ENCODE measurements around the gene AKR7A2. TPM values are rescaled to one million over a fixed set of nuclear protein-coding genes. Genes with fewer than 3 reads are reported as not detected.

Gene AKR7A2
- total RNA-seq, 1 donor from 2014 or later = 24.2 TPM

DNA sequence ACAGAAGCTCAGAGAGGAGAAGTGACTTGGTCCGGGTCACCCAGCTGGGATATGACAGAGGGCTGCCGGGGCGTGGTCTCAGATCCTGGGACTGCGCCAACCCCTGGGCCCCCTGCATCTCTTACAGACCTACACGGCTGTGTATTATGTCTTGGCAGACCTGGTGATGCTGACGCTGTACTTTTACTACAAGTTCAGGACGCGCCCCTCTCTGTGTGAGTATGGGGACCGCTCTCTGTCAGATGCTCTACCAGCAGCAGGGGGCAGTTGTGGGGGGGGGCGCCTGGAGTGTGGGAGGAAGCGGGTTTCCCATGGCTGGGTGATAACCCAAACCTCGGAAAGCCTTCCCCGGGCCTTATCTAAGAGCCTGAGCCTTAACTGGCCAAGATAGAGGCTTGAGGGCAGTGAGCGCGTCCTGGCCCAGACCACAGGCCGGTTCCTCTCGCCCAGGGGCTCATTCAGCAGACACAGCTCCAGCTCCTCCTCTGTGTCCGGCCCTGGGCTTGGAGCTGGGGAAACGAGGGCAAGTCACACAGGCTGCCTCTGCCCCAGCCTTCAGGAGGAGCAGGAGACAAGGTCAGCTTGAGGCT, 13.5 kb upstream of the AKR7A2 start:
- no peak for DNase-seq

DNA sequence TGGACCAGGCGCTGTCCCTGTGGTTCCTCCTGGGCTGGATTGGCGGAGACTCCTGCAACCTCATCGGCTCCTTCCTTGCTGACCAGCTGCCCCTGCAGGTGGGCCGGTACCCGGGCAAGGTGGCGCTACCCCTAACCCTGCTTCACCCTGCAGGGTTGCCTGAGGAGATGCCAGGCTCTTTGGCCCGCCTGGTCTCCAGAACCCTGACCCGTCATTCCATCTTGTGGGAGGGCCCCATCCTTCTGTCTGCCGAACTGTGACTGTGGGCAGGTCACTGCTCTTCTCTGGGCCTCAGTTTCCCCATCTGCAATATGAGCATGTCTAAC, 12.7 kb upstream of the AKR7A2 start:
- no peak for DNase-seq

DNA sequence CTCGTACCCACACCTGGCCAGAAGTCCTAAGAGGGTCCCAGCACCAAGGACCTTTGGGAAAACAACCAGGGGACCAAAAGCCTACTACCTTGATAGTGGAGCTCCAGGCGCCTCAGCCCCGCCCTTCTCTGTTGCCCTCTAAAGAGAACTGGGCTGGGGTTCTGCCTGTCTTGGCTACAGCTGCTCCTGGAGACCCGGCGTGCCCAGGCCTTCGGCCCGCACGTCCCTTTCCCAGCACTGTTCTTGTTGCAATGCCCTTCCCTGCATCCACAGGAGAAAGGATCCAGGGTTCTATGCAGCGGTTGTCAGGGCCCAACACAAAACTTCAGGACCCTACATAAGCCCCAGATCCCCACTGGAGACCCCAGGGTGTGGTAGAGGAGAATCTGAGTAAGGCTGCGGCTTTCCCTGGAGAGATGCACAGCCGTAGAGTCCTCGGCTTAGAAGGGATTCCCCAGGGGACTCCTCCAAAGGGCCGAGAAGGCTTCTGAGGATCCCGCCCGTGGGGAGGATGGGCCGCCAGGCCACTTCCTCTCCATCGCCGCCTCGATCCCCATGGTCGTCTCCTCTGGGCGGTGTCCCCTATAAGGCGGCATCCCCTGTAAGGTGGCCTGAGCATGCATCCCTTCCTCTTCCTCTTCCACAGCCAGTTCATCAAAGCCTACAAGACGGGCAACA, 12.2 kb upstream of the AKR7A2 start:
- DNase-seq = no peak

DNA sequence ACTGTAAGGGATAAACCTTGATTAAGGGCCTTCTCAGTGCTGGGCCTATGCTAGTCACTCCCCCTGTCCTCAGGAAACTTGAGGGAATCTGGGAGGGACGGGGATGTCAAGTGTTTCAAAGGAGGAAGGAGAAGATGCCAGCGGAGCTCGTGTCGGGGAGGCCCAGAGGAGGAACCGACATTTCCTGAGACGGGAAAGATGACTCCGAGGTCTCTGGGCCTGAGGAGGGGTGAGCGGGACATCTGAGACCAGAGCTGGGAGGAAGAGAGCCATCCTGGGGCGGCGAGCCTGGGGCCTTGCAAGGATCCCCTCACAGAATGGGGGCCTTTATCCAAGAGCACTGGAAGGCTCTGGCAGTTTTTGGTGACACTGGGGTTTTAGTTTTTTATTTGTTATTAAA, 10.5 kb upstream of the AKR7A2 start:
- no peak for DNase-seq

DNA sequence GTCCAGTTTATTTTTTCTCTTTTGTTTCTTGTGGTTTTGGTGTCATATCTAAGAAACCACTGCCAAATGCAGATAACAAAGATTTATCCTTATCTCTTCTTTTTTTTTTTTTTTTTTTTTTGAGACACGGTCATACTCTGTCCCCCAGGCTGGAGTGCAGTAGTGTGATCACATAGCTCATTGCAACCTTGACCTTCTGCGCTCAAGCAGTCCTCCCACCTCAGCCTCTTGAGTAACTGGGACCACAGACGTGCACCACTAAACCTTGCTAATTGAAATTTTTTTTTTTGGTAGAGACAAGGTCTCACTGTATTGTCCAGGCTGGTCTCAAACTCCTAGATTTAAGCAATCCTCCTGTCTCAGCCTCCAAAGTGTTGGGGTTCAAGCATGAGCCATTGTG, 9.1 kb upstream of the AKR7A2 start:
- DNase-seq = no peak

DNA sequence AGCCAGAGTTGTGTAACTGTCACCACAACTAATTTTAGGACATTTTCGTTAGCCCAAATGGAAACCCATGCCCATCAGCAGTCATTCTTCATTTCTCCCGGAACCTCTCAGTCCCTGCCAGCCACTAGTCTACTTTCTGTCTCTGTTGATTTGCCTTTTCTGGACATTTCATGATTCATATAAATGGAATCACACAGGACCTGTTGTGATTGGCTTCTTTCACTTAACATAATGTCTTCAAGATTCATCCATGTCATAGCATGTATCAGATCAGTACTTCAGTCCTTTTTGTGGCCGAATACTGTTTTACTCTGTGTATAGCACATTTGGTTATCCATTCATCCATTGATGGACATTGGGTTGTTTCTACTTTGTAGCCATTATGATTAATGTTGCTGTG, 7.3 kb upstream of the AKR7A2 start:
- DNase-seq = no peak

DNA sequence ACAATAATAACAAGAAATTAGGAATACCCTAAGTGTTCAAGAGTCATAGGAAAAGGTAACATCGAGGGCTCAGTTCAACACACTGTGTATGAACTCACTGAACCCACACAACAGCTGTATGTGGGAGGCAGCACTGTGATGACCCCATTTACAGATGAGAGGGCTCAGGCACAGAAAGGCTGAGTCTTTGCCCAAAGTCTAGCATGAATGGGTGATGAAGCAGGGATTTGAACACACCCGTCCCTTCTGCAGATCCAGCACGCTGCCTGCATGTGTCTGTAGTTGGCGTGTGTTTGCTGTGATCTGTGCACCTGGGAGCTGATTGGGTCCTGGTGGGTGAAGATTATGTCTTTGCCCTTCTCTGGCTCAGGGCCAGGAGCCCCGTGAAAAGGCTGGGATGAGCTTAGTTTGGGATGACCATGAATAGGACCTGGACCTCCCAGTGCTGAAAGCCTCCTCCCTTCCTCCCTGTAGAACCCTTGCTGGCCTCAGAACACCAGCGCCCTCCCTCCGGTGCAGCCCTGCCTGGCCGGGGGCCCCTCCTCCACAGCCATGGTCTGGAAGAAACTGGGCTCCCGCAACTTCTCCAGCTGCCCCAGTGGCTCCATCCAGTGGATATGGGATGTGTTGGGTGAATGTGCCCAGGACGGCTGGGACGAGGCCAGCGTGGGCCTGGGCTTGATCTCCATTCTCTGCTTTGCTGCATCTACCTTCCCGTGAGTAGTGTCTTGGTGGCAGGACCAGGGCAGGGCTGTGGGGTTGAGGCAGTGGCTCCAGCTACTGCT, 5.4 kb upstream of the AKR7A2 start:
- no peak for DNase-seq

DNA sequence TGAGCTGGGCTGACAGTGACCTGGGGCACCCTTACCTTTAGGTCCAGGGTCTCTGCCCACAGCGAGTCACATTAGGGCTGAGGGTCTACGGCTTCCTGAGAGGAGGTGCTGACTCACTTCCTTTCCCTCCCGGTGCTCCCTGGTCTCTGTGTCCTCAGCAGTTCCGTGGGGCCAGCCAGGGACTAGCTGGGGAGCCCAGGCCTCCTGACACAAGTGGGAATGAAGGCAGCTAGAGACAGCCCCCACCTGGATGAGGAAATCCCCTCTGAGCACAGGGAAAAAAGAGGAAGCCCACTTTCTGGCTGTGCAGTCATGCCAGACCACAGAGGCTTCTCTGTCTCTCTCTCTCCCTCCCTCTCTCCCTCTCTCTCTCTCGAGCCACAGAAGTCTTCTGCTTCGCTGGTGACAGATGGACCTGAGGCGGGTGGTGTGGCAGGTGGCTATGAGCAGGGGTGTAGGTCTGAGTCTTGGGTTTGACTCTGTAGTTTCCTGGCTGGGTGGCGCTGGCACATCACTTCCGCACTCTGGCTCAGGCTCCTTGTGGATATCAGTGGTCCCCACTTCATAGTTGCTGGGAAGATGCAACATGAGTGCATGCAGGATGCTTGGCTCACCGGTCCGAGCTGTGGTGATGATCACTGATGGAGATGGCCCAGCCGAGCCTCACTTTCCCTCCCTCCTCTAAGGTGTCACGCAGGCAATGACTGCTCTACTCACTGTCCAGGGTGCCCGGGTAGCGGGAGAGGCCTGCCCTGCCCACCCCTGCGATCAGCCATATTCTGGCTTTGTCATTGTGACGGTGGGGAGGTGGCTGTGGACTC, 3.6 kb upstream of the AKR7A2 start:
- no peak for DNase-seq

DNA sequence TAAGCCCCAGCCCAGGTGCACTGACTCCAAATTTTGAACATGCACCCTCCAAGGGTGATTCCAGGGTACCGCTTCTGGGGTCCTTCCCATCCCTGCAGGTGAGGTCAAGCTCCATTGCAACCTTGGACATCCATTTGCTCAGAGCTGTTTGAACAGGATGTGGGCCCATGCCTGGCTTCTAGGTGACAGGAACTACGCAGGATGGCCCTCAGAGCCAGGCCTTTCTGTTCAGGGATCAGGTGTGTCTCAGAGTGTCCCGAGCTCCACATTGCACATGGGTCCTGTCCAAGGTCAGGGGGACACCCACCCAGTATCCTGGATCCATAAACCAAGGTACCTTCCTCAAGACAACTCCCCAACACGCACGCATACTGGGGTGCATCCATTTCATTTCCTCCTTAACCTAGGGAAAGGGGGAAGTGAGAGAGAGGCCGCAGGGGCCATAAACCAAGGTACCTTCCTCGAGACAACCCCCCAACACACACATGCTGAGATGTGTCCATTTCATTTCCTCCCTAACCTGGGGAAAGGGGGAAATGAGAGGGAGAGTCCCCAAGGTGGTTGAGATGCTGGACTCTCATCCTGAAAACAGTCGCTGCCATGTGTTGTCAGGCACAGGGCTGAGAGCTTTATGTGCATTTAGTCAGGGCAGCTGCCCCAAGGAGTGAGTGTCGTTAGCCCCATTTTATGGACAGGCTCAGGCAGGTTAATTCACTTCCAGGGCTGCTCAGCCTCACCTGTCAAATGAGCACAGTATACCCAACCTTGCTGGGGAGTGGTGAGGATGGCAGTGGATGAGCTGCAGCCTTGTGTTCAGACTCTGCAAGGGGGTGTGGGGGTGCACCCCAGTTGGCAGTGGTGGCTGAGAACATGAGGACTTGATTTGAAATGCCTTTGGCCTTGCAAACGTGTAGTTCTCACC, 2.3 kb upstream of the AKR7A2 start:
- DNase-seq = no peak

DNA sequence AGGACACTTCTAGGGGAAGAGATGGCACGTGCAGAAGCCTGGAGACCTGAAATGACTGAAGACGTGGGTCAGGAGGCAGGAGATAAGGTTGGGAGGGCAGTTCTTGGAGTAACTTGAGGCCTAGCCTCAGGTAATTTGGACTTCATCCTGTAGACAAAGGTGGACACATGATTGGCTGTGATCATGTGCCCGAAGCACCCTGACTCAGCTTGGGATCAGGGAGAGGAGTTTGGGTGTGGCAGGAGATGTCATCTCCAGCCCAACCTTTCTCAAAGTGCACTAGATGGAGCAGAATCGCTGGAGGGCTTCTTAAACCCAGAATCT, 1.7 kb upstream of the AKR7A2 start:
- DNase-seq = no peak

DNA sequence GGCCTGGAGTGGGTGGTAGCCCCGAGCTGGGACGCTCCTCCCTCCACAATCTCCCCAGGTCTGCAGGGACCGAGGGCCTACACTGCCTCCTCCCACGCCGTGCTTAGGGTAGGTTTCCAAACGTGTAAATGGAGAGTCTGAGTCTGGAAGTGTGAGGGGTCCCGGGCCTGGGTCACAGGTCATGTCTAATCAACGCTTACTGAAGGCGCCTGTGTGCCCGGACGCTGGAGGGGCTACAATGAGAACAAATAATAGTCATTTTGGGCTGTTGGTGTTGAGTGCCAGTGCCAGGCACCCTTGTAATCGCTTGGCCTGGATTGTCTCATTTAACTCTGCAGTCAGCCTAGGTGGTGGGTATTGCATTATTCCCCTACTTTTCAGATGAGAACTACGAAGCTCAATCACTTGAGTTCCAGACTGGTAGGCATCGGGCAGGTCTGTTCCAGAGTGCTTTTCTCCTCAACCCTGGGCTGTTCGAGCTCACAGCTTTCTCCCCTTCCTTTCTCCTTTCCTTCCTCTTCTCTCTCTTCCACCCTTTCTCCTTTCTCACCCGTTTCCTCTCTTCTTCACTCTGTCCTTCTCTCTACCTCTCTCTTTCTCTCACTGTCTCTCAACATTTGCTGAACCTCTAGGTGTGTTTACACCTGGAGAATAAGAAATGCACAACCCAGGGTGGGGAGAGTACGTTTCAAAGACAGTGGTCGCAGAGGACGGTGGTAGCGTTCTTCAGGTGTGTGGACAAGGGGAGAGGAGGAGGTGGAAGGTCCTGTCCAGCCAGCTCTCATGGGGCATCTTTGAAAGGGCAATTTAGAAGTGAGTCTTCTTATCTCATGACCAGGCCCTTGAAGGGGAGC, 1.1 kb upstream of the AKR7A2 start:
- DNase-seq = no peak

DNA sequence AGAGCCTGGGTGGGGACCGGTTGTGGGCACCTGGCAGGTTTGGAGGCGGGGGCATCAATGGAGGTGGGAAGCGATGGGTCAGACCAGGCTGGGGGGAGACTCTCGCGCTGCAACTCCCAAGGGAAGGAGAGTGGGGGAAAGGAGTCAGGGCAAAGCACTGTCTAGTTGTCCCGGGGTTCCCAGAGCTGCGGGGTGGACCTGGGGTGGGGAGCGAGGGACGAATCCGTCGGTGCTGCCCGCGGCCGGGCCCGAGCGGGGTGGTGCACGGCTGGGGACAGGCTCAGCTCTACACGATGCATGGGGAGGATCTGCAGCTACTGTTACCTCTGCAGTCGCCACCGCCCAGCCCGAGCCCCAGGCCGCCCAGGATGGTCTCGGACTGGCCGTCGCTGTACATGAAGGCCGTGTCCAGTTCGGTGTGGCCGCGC, 427 bp downstream of the AKR7A2 start:
- no peak for DNase-seq

DNA sequence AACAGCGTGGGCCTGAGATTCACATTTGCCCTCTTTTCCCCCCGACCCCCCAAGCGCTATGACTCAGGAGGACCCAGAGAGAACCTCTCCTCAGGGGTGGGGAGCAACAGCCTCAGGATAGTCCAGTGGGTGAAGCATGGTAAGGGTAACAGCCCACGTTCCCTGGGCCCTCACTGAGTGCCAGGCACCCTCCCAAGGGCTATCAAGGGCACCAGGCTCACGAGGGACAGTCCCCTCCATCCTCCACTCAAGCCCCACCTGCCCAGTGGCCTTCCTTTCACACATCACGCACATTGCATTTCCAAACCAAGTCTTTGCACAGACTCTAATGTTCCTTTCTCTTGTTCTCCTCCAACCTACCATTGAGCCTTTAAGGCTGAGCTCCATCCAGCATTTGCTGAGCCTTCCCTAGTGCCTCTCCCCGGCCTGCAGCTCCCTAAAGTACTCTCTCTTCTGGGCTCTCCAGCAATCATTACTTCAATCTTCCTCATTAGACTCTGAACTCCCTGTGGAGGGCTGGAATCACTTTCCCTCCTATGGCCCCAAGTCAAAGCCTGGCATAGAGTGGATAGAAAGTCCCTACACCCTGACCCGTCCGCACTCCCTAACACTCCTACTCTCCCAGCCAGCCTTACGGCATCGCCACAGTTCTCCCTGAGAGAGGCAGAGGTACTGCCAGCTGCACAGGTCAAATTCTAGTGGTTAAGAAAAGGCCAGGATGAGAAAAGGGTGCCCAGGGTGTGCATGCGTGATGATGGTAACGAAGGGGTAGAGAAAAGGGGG, 1.0 kb downstream of the AKR7A2 start:
- DNase-seq = no peak

DNA sequence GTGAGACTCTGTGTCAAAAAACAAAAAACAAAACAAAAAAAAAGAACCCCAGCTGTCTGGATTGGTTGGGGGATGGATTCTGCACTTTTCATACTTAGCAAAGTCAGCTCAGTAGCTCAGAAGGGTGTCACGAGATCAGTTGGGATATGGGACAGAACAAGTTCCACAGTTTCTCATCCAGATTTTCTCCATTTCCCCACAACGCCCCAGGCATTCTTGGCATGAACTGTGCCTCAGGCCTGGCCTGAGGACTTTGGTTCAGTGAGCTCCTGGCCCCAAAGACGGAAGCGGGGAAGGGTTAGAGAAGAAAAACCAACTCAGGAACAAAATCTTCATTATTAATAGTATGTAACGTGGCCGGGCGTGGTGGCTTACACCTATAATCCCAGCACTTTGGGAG, 1.9 kb downstream of the AKR7A2 start:
- DNase-seq = no peak

DNA sequence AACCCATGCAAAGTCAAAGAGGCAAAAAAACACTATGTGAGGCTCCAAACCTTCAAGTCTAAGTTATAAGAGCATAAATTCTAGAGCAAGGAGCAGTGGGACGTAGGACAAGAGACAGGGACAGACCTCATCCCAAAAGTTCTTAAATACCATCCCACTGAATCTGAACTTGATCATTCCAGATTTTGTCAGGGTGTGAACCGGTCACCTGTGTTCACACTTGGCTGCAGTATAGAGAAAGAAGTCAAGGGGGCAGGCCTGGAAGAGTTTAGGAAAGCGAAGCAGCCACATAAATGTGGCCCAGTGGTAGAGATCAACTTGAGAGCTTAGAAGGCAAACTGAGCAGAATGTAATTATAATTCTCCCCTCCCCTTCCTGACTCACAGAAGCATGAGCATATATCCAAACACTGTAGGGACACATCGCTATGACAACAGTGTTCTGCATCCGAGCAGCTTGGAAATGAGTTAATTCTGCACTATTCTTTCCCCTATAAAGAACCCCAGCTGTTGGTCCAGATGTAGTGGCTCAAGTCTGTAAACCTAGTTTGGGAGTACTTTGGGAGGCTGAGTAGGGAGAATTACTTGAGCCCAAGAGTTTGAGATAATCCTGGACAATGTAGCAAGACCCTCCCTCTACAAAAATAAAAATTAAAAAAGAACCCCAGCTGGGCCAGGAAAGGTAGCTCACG, 2.7 kb downstream of the AKR7A2 start:
- no peak for DNase-seq

DNA sequence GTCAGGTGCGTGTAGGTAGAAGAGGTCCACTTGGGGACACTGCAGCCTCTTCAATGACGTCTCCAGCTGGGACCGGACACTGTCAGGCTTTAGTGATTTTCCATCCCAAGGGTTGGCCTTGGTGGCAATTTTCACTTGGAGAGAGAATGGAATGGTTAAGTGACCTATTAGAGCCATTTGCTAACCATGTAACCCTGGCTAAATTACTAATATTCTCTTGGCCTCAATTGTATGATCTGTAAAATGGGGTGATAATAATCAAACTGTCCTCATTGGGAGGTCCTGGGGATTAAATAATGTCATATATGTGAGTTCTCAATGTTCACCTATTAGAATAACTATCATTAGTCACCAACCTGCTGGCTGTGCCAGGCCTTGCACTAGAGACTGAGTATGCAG, 3.4 kb downstream of the AKR7A2 start:
- DNase-seq = no peak

DNA sequence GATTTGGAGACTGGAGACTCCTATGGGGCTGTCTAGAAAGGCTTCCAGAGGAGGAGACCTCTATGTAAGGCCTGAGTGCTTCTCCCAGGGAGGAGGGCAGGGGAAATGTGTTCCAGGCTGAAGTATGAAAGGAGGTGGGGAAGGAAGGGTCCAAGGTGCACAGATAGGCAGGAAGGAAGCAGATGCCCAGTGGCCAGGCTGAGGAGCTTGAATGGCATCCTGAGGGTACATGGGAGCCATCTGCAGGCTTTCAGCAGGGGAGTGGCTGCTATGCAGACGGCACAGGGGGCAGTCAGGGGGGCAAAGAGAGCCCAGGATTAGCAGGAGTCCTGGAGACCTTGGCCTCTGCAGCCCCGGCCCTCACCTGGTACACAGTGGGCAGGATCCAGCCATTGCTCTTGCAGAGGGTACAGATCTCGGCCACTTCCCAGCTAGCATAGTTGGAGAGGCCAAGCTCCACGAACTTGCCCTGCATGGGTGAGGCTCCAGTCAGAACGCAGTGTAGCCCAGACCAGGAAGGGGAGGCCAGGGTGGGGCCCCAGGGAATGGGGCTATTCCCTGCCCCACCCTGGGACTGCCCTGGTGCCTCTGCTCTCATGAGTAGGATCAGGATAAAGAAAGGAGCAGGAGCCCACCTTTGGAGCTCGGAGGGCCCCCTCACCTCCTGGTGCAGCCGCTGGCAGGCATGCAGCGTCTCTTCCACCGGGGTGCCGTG, 4.0 kb downstream of the AKR7A2 start:
- no peak for DNase-seq

DNA sequence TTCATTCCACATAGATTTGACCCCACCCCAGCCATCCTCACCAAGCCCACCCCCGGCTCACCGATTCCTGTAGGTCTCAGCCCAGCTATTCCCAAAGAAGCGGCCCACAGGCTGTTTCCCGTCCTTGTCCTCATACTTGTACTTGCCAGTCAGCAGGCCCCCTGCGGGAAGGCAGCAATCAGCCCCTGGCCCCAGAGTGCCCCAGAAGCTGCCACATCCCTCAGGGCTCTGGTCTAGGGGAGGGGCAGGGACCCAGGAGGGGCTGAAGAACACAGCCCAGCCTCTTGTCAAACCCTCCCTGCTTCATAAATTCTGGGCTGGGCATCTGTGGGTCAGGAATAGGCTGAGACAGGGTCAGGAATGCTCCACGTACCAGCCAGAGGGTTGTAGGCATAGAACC, 5.0 kb downstream of the AKR7A2 start:
- no peak for DNase-seq

DNA sequence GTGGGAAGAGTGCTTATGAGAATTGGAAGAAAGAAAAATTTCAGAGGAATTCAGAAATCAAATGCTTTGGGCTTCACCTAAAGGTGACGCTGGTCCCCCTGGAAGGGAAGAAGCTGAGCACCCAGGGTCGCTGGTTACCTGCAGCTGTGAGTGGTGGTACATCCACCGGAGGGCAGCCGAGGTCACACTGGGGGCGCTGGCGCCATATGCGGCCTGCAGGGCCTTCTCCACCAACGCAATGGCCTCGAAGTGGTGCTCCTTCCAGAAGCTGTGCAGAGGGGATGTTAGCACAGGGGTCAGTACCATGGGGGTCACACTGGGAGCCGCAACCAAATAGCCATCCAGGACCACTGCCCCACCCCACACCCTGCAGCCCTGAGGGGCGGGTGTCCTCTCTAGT, 6.1 kb downstream of the AKR7A2 start:
- no peak for DNase-seq

Data from occipital lobe (tissue), 2 donors.